Measurements from ENCODE around the gene SLC9A8. TPM values are rescaled to one million over a fixed set of nuclear protein-coding genes. Genes with fewer than 3 reads are reported as not detected.
A peak's percentile ranks its signal among the peaks of the same experiment; 100 is the strongest.

The SLC9A8 gene
- total and polyA plus RNA-seq, 8 donors = 7.5 to 16.7 (median 8.8) TPM

GRCh38 chr20:49787371-49788357 is 25.0 kb upstream of the SLC9A8 start:
- no peak overlapping the region for H3K4me3 ChIP-seq

GRCh38 chr20:49790077-49790798 is 22.4 kb upstream of the SLC9A8 start:
- TF ChIP-seq CTCF (IDR thresholded peaks at IDR 0.05) = no peak
- H3K27ac ChIP-seq = peak overlapping the region in 1 of 2 donors; percentile 78
- intact Hi-C loops (cut with DNase I) = no loop called here
- H3K9me3 ChIP-seq = no peaks in the 10 kb centered on the region
- H3K27me3 ChIP-seq = no peaks in the 10 kb centered on the region
- ATAC-seq (no peak), DNase-seq (no peak)
- no peak overlapping the region for H3K4me3 ChIP-seq
- H3K36me3 ChIP-seq = no peaks in the 10 kb centered on the region
- H3K4me1 ChIP-seq = peaks cover 0 to 75% of the 10 kb centered on the region in 2 donors

More at GRCh38 chr20:49787371-49788357, 25.0 kb upstream of the SLC9A8 start:
- Histone ChIP-seq H3K4me1 (peaks cover 0 to 57% of the 10 kb centered on the region in 2 donors), H3K27me3 (no peaks in the 10 kb centered on the region), H3K36me3 (no peaks in the 10 kb centered on the region), H3K9me3 (no peaks in the 10 kb centered on the region), H3K27ac (peak overlapping the region in 1 of 2 donors; percentile 78)
- no peak for TF ChIP-seq CTCF (IDR thresholded peaks at IDR 0.05)
- ATAC-seq = no peak
- intact Hi-C loops (cut with DNase I) = no loop called here
- DNase-seq = no peak

- Histone ChIP-seq H3K27ac (peak overlapping the region in 1 of 2 donors; percentile 78), H3K9me3 (no peaks in the 10 kb centered on the region), H3K4me3 (no peak overlapping the region), H3K36me3 (no peaks in the 10 kb centered on the region), H3K27me3 (no peaks in the 10 kb centered on the region), H3K4me1 (peaks cover 0 to 66% of the 10 kb centered on the region in 2 donors)
- intact Hi-C loops (cut with DNase I) = no loop called here
- ATAC-seq = no peak
- no peak for DNase-seq
- no peak for TF ChIP-seq CTCF (IDR thresholded peaks at IDR 0.05)
Measured at GRCh38 chr20:49791165-49791564, 21.5 kb upstream of the SLC9A8 start.

GRCh38 chr20:49792006-49792405 is 20.6 kb upstream of the SLC9A8 start:
- DNase-seq = no peak
- Histone ChIP-seq H3K27ac (no peak overlapping the region), H3K9me3 (no peaks in the 10 kb centered on the region), H3K36me3 (no peaks in the 10 kb centered on the region), H3K4me1 (peaks cover 0 to 58% of the 10 kb centered on the region in 2 donors), H3K27me3 (no peaks in the 10 kb centered on the region), H3K4me3 (no peak overlapping the region)
- intact Hi-C loops (cut with DNase I) = no loop called here
- TF ChIP-seq CTCF (IDR thresholded peaks at IDR 0.05) = no peak
- no peak for ATAC-seq

GRCh38 chr20:49792611-49793010 is 20.0 kb upstream of the SLC9A8 start:
- intact Hi-C loops (cut with DNase I) = no loop called here
- H3K27me3 ChIP-seq = no peaks in the 10 kb centered on the region
- DNase-seq = no peak
- H3K9me3 ChIP-seq = no peaks in the 10 kb centered on the region
- no peak for ATAC-seq
- H3K36me3 ChIP-seq = no peaks in the 10 kb centered on the region
- H3K27ac ChIP-seq = no peak overlapping the region
- TF ChIP-seq CTCF (IDR thresholded peaks at IDR 0.05) = no peak
- no peak overlapping the region for H3K4me3 ChIP-seq
- H3K4me1 ChIP-seq = peaks cover 0 to 53% of the 10 kb centered on the region in 2 donors
